ENCODE measurements around the gene HCN3.
A peak's percentile ranks its signal among the peaks of the same experiment; 100 is the strongest.
"Not testable (repeated sequence)": the region's sequence is repeated elsewhere in the genome, so short reads cannot be mapped to it uniquely, and the experiment has no call there.

HCN3 gene

GRCh38 chr1:155318082-155318481 is 40.8 kb downstream of the HCN3 start:
- no peak for DNase-seq

GRCh38 chr1:155319536-155319935 is 42.3 kb downstream of the HCN3 start:
- no peak for DNase-seq

GRCh38 chr1:155320252-155320651 is 43.0 kb downstream of the HCN3 start:
- no peak for DNase-seq

- DNase-seq = peak in 3 of 4 experiments; percentile 39 to 45 (median 40)
Observed at GRCh38 chr1:155320661-155321617, 43.7 kb downstream of the HCN3 start, which contains the start of gene RUSC1. RUSC1 (plus strand) TSS chr1:155320894; CDS start chr1:155321774, 880 bp downstream.

GRCh38 chr1:155321639-155322503 is 44.6 kb downstream of the HCN3 start:
- DNase-seq = no peak

- DNase-seq = no peak
Observed at GRCh38 chr1:155322571-155322952, 45.3 kb downstream of the HCN3 start.

GRCh38 chr1:155322953-155323728 is 45.9 kb downstream of the HCN3 start:
- DNase-seq = peak; percentile 75 to 88 (median 82)

- DNase-seq = peak; percentile 55 to 65 (median 58)
Observed at GRCh38 chr1:155323729-155324036, 46.4 kb downstream of the HCN3 start.

GRCh38 chr1:155324037-155324716 is 46.9 kb downstream of the HCN3 start:
- peak; percentile 66 to 77 (median 72) for DNase-seq

GRCh38 chr1:155324717-155325602 is 47.7 kb downstream of the HCN3 start:
- DNase-seq = no peak

- no peak for DNase-seq
Observed at GRCh38 chr1:155325603-155325893, 48.3 kb downstream of the HCN3 start.

GRCh38 chr1:155326020-155326526 is 48.8 kb downstream of the HCN3 start:
- no peak for DNase-seq

- DNase-seq = no peak
Observed at GRCh38 chr1:155326631-155327037, 49.4 kb downstream of the HCN3 start.

GRCh38 chr1:155327981-155328380 is 50.7 kb downstream of the HCN3 start:
- DNase-seq = no peak

GRCh38 chr1:155328856-155329255 is 51.6 kb downstream of the HCN3 start:
- not testable (repeated sequence) for DNase-seq

GRCh38 chr1:155329980-155330598 is 52.8 kb downstream of the HCN3 start:
- DNase-seq = no peak

GRCh38 chr1:155334962-155335361 is 57.7 kb downstream of the HCN3 start:
- no peak for DNase-seq
